ENCODE data around the gene DOCK2.

- no peak for TF ChIP-seq CTCF (IDR thresholded peaks at IDR 0.05; ENCODE audit: borderline replicate concordance, extremely low read depth, low read length, poor library complexity, severe bottlenecking)
- TF ChIP-seq EZH2 (IDR thresholded peaks at IDR 0.05; ENCODE audit: borderline replicate concordance, low read depth, low read length, severe bottlenecking) = no peak
Observed at GRCh38 chr5:169650701-169651331, 13.7 kb downstream of the DOCK2 start.
